ENCODE data around the gene PRDM16.

The PRDM16 gene

GRCh38 chr1:3061566-3061965 is 7.4 kb upstream of the PRDM16 start:
- TF ChIP-seq CTCF (conservative IDR thresholded peaks at IDR 0.05; ENCODE audit: low read length) (no peak), EZH2phosphoT487 (IDR thresholded peaks at IDR 0.05; ENCODE audit: borderline replicate concordance) (no peak)
- Histone ChIP-seq H3K9me2 (replicated peaks; ENCODE audit: low read depth, low read length) (no peaks in the 10 kb centered on the region), H3K27me3 (ENCODE audit: insufficient read depth, low read length, poor library complexity, severe bottlenecking) (no peaks in the 10 kb centered on the region), H3K36me3 (ENCODE audit: insufficient read depth, low read length) (no peaks in the 10 kb centered on the region), H2AFZ (ENCODE audit: low read length) (no peak overlapping the region), H3K4me2 (ENCODE audit: low read depth, low read length, poor library complexity, severe bottlenecking) (no peak overlapping the region), H3K4me1 (ENCODE audit: insufficient read depth, low read length, poor library complexity, severe bottlenecking) (peaks cover 14% of the 10 kb centered on the region), H3K9ac (ENCODE audit: low read depth, low read length, poor library complexity, severe bottlenecking) (no peak overlapping the region), H3K9me3 (ENCODE audit: insufficient read depth, low read depth, low read length) (no peaks in the 10 kb centered on the region), H3K4me3 (ENCODE audit: low read length, poor library complexity, severe bottlenecking) (no peak overlapping the region), H4K20me1 (ENCODE audit: insufficient read depth, low read length, poor library complexity, severe bottlenecking) (no peaks in the 10 kb centered on the region), H3F3A (ENCODE audit: low read depth) (no peaks in the 10 kb centered on the region), H3K79me2 (ENCODE audit: insufficient read depth, low read length) (peaks cover 18% of the 10 kb centered on the region; the same call in 1 of the 2 replicates)

DNA sequence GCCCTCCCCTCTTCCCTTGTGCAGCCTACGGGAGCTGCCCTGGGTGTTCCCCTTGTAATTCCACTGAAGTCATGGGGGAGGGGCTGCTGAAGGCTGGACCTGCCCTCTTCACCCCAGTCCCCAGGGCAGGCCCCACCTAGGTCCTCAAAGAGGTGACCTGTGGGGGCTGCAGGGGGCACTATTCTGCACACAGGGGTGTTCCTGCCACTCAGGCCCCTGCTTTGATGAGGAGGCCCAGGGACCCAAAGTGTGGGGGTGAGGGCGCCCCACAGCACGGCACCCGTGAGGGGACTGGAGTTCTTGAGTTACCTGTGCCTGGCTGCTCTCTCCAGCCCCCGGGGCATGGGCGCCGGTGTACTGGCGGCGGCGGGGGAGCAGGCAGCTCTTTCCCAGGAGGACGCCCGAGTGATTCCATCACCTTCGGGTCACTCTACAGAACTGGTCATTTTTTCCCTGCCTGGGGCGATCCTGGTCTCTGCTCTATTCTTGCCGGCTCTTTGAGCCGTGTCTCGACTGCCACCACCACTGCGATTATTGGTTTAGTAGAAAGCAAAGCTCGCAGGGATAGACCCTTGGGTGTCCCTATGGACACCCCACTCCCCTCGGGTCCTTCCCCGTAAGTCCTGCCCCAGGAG is 6.9 kb upstream of the PRDM16 start:
- Histone ChIP-seq H3K9me3 (ENCODE audit: insufficient read depth, low read depth, low read length) (no peaks in the 10 kb centered on the region), H3K4me3 (ENCODE audit: low read length, poor library complexity, severe bottlenecking) (no peak overlapping the region), H3K9me2 (replicated peaks; ENCODE audit: low read depth, low read length) (no peaks in the 10 kb centered on the region), H3K79me2 (ENCODE audit: insufficient read depth, low read length) (peaks cover 23% of the 10 kb centered on the region; the same call in 1 of the 2 replicates), H3K27me3 (ENCODE audit: insufficient read depth, low read length, poor library complexity, severe bottlenecking) (no peaks in the 10 kb centered on the region), H3K4me1 (ENCODE audit: insufficient read depth, low read length, poor library complexity, severe bottlenecking) (peaks cover 14% of the 10 kb centered on the region), H3K4me2 (ENCODE audit: low read depth, low read length, poor library complexity, severe bottlenecking) (no peak overlapping the region), H4K20me1 (ENCODE audit: insufficient read depth, low read length, poor library complexity, severe bottlenecking) (no peaks in the 10 kb centered on the region), H3K9ac (ENCODE audit: low read depth, low read length, poor library complexity, severe bottlenecking) (no peak overlapping the region), H2AFZ (ENCODE audit: low read length) (no peak overlapping the region), H3F3A (ENCODE audit: low read depth) (no peaks in the 10 kb centered on the region), H3K36me3 (ENCODE audit: insufficient read depth, low read length) (no peaks in the 10 kb centered on the region)
- no peak for TF ChIP-seq EZH2phosphoT487 (IDR thresholded peaks at IDR 0.05; ENCODE audit: borderline replicate concordance)
- TF ChIP-seq CTCF (conservative IDR thresholded peaks at IDR 0.05; ENCODE audit: low read length), result no peak

DNA sequence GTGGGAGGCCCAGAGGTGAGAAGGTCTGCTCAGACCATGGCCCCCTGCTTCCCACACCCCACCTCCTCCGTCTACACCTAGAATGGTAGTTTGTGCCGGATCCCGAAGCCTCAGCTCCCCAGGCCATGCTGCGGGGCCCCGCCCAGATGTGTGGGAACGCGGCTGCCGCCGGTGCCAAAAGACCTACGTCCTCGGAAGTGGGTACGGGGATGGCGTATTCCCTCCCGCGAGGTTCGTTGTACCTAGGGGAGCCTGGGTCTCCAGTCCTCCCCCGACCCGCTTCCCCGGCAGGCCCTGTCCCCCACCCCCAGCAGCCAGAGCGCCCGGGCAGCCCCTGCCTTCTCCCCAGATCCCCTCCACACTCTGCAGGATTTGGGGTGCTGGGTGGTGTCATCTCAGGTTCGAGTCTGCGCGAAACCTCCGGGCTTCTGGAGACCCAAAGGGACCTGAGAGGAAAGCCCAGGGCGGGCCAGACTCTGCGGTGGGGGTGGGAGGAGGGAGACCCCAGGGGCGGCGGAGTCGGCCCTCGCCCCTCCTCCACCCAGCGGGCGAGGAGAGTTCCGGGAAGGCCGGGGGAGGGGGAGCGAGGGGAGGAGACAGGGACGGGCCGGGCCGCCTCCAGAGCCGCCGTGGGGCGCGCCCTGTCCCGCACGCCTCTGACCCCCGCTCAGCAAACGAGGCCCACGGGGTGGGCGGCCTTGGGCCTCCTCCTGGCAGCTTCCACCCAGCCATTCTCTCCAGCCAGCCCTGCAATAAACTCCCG is 6.2 kb upstream of the PRDM16 start:
- Histone ChIP-seq H2AFZ (ENCODE audit: low read length) (no peak overlapping the region), H3K4me1 (ENCODE audit: insufficient read depth, low read length, poor library complexity, severe bottlenecking) (peaks cover 21% of the 10 kb centered on the region), H3K79me2 (ENCODE audit: insufficient read depth, low read length) (peaks cover 30% of the 10 kb centered on the region; the same call in 1 of the 2 replicates), H3K36me3 (ENCODE audit: insufficient read depth, low read length) (no peaks in the 10 kb centered on the region), H3K4me2 (ENCODE audit: low read depth, low read length, poor library complexity, severe bottlenecking) (no peak overlapping the region), H3K9me2 (replicated peaks; ENCODE audit: low read depth, low read length) (no peaks in the 10 kb centered on the region), H4K20me1 (ENCODE audit: insufficient read depth, low read length, poor library complexity, severe bottlenecking) (no peaks in the 10 kb centered on the region), H3K9me3 (ENCODE audit: insufficient read depth, low read depth, low read length) (no peaks in the 10 kb centered on the region), H3F3A (ENCODE audit: low read depth) (no peaks in the 10 kb centered on the region), H3K27me3 (ENCODE audit: insufficient read depth, low read length, poor library complexity, severe bottlenecking) (no peaks in the 10 kb centered on the region), H3K4me3 (ENCODE audit: low read length, poor library complexity, severe bottlenecking) (no peak overlapping the region), H3K9ac (ENCODE audit: low read depth, low read length, poor library complexity, severe bottlenecking) (no peak overlapping the region)
- TF ChIP-seq CTCF (conservative IDR thresholded peaks at IDR 0.05; ENCODE audit: low read length), result no peak
- TF ChIP-seq EZH2phosphoT487 (IDR thresholded peaks at IDR 0.05; ENCODE audit: borderline replicate concordance), result no peak
